ENCODE results near the gene CREB1.

GRCh38 chr2:207506426-207506825, 23.3 kb upstream of the CREB1 start:
- TF ChIP-seq POLR2A (IDR thresholded peaks at IDR 0.05) (no peak), CTCF (IDR thresholded peaks at IDR 0.05) (no peak)

Data from body of pancreas (tissue), 4 donors.